HG03108 (cell line): ENCODE measurements around the gene APOB.

Experiments
- ATAC-seq: cut with Tn5 transposase; IDR thresholded peaks from one replicate; pipeline ENCODE4 v1.9.1; 2021; ENCODE audit warnings: moderate library complexity; ENCODE audit not compliant: unreplicated experiment

The APOB gene

GRCh38 chr2:21020031-21020667 lies 23.7 kb downstream of the APOB start:
- no peak for ATAC-seq

- ATAC-seq: no peak
These were observed 24.2 kb downstream of the APOB start for GRCh38 chr2:21019678-21020021.

DNA sequence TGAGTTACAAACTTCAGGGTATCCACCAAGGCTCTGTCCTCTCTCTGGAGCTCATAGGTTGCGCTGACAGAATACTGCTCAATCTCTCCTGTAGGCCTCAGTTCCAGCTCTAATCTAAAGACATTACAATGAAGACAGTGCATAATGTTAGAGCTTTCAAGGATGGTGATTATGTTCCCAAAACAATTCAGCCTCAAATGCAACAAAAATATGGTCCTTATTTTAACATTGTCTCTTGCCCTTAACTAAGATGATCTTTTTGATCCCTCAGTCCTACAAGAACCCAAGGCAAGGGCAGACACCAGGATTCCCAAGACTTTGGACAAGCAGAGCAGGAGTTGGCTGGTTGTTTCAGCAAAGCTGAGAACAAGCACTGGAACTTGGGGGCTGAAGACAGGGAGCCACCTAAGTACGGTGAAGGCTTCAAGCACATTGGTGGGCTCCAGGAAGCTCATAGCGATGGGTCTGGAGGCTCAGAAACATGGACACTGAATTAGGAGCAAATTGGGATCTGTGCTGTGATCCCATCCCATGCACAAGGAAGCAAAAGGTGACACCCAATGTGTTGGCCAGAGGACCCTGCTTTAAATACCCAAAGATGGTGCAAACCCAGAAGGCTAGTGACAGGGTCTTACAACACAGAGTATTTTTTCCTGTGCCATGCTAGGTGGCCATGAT lies 24.7 kb downstream of the APOB start:
- ATAC-seq: no peak

- ATAC-seq: no peak
These were observed 25.6 kb downstream of the APOB start for GRCh38 chr2:21018290-21018689.

- ATAC-seq: no peak
These were observed 26.1 kb downstream of the APOB start for GRCh38 chr2:21017748-21018276.

GRCh38 chr2:21015281-21015645 lies 28.6 kb downstream of the APOB start:
- ATAC-seq: no peak

- no peak for ATAC-seq
These were observed 29.3 kb downstream of the APOB start for GRCh38 chr2:21014364-21015280.

DNA sequence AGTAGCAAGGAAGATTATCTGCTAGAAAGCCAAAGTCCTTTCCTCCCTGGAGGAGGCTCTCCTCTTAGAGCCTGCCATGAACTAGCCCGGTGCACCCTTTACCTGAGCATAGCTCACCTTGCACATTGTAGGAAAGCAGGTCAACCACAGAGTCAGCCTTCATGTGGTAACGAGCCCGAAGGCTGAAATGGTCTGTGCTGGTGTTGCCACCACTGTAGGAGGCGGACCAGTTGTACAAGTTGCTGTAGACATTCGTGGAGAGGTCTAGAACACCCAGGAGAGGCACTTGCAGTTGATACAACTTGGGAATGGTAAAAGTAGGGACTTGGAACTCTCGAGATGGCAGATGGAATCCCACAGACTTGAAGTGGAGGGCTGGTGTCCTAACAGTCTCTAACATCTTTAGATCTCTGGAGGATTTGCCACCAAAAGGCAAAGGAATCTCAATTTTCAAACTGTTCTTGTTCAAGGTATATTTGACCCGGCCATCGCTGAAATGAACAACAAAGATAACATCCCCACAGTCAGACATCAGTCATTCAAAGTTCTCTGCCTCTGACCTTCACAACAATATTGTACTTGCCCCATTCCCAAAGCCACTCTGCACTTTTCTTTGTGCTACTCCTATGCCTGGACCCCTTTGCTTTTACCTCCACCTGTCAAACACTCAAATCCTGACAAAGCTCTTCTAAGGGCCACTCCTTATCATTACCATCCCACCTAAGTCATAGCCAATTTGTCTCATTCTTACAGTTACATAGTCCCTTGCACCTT lies 30.6 kb downstream of the APOB start:
- ATAC-seq: no peak

DNA sequence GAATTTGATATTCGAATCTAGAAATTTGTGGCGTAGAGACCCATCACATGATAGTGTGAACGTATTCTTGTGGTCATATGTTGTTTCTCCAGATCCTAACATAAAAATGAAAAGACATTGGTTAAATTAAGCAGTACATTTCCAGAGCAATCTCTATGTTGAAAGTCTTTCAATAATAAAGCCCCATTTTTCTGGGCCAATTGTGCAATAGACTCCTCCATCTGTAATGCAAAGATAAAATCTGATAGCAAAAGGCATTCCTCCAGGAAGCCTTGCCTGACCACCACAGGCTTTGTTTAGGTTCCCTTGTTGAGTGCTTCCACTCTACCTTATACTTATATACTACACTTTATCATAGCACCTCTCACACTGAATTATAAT lies 31.3 kb downstream of the APOB start:
- no peak for ATAC-seq

GRCh38 chr2:21011876-21012556 lies 31.9 kb downstream of the APOB start:
- no peak for ATAC-seq

DNA sequence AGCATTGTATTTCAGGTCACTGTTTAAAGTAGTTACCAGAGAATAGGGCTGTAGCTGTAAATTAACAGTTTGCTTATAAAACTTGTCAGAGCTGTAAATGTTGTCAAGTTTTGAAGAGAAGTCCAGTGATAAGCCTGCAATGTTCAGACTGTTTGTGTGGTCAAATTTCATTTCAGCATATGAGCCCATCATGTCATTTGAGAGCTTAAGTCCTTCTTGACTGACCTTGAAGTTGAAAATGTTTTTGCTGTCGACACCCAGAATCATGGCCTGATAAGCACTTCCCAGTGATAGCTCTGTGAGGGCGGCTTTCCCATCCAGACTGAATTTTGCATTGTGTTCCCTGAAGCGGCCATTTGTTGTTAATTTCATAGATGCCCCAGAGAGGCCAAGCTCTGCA lies 32.4 kb downstream of the APOB start:
- ATAC-seq: no peak

DNA sequence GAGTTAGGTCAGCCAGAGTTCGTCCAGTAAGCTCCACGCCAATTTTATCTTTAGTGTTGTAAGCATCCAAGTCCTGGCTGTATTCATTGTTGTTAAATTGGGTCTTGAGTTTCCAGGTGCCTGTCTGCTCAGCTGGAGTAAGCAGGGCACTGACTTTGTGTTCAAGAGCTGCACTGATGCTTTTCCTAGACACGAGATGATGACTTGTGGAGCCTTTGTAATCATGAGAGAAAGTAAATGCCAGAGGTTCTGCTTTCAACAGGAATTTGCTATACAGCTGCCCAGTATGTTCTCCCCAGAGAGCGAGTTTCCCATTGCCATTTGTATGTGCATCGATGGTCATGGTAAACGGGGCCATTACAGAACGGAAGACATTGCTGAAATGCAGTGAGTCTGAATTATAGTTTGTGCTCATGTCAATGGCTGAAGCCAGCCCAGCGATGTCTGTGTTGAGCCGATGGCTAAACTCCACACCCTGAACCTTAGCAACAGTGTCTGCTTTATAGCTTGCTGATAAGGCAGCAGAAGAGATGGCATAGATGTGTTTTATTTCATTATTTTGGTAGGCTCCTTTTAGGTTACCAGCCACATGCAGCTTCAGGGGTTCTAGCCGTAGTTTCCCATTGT lies 32.9 kb downstream of the APOB start:
- ATAC-seq: no peak

DNA sequence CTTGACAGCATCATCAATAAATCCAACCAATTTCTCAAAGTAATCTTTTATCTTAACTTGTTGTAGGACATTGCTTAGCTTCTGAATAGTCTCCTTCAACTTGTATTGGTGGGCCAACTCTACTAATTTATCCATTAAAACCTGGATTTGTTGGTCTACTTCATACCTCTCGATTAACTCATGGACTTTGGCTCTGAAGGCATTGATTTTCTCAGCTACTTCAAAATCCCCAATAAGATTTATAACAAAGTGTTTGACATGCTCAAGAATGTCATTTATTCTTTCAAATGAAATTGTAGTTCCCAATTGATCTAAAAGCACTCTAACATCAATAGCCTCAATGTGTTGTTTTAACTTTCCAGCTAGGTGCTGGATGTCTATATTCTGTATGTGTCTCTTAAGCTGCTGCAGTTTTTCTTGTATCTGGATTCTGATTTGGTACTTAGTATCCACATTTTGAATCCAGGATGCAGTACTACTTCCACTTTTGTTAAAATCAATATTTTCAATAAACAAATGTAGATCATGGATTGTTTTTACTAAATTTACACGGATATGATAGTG lies 34.1 kb downstream of the APOB start:
- ATAC-seq: no peak

GRCh38 chr2:21008790-21009661 lies 34.8 kb downstream of the APOB start:
- ATAC-seq: no peak

DNA sequence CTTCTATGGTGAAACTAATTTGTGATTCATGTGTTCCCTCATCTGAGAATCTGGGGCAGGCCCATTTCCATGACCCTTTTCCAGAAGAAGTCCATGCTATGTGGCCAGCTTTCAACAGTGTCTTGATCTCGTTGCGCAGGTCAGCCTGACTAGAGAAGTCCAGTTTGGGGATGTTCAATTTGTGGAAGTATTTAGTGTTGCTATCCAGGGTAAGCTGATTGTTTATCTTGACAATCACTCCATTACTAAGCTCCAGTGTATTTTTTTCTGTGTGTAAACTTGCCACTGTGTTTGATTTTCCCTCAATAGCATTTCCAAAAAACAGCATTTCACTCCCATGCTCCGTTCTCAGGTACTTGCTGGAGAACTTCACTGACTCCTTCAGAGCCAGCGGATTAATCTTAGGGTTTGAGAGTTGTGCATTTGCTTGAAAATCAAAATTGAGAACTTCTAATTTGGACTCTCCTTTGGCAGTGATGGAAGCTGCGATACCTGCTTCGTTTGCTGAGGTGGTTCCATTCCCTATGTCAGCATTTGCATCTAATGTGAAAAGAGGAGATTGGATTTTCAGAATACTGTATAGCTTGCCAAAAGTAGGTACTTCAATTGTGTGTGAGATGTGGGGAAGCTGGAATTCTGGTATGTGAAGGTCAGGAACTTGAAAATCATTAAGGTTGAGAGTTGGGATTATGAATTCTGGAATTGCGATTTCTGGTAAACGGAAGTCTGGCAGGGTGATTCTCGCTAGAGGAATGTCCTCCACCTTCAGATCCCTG lies 35.7 kb downstream of the APOB start:
- ATAC-seq: no peak

- ATAC-seq: no peak
These were observed 36.5 kb downstream of the APOB start for GRCh38 chr2:21007129-21008013.
